SK-N-SH treated with all-trans-retinoic acid at 6 μM for 48 hours (cell line): Measurements from ENCODE around the gene SLC2A13.

Experiments used
- ATAC-seq: fragments of 200-7000 bp; cut with Tn5 transposase; 3 replicates; pipeline ENCODE4 v1.9.1; 2020; ENCODE audit warnings: mild to moderate bottlenecking, moderate library complexity
- BACH2 ChIP-seq: fragments of 250-450 bp; sonication (Bioruptor Pico); IDR thresholded peaks from 2 replicates; pipeline ENCODE4 v1.9.0; 2021; ENCODE audit warnings: mild to moderate bottlenecking, borderline replicate concordance
- CREB5 ChIP-seq: fragments of 250-450 bp; sonication (Bioruptor Pico); IDR thresholded peaks from 2 replicates; pipeline ENCODE4 v1.5.1; 2020; ENCODE audit warnings: low read depth, mild to moderate bottlenecking, moderate library complexity
- CSDC2 ChIP-seq: fragments of 250-450 bp; sonication (Bioruptor Pico); IDR thresholded peaks from 2 replicates; pipeline ENCODE4 v1.5.0; 2020; ENCODE audit warnings: mild to moderate bottlenecking, moderate library complexity
- CSRNP3 ChIP-seq: fragments of 250-450 bp; sonication (Bioruptor Pico); IDR thresholded peaks from 2 replicates; pipeline ENCODE4 v1.5.1; 2021; ENCODE audit warnings: mild to moderate bottlenecking, moderate library complexity
- ESRRG ChIP-seq: fragments of 250-450 bp; sonication (Bioruptor Pico); IDR thresholded peaks from 2 replicates; pipeline ENCODE4 v1.6.1; 2021; ENCODE audit warnings: mild to moderate bottlenecking
- GLIS3 ChIP-seq: fragments of 250-450 bp; sonication (Bioruptor Pico); IDR thresholded peaks from 2 replicates; pipeline ENCODE4 v1.5.0; 2020; ENCODE audit warnings: mild to moderate bottlenecking, moderate library complexity
- ISL1 ChIP-seq: fragments of 250-450 bp; sonication (Bioruptor Pico); IDR thresholded peaks from 2 replicates; pipeline ENCODE4 v2.1.2; 2022; ENCODE audit warnings: mild to moderate bottlenecking, moderate library complexity
- OSR1 ChIP-seq: fragments of 250-450 bp; sonication (Bioruptor Pico); IDR thresholded peaks from 2 replicates; pipeline ENCODE4 v1.8.0; 2022; ENCODE audit warnings: moderate library complexity, mild to moderate bottlenecking, inconsistent platforms
- PATZ1 ChIP-seq: fragments of 250-450 bp; sonication (Bioruptor Pico); IDR thresholded peaks from 2 replicates; pipeline ENCODE4 v1.8.0; 2020; ENCODE audit warnings: mild to moderate bottlenecking, moderate library complexity, borderline replicate concordance
- POU6F1 ChIP-seq: fragments of 250-450 bp; sonication (Bioruptor Pico); IDR thresholded peaks from 2 replicates; pipeline ENCODE4 v1.8.0; 2021; ENCODE audit warnings: low read depth, mild to moderate bottlenecking, moderate library complexity, borderline replicate concordance
- RARB ChIP-seq: fragments of 250-450 bp; sonication (Bioruptor Pico); IDR thresholded peaks from 2 replicates; pipeline ENCODE4 v1.8.0; 2021; ENCODE audit warnings: mild to moderate bottlenecking, moderate library complexity
- SNAI2 ChIP-seq: fragments of 250-450 bp; sonication (Bioruptor Pico); IDR thresholded peaks from 2 replicates; pipeline ENCODE4 v1.5.0; 2020; ENCODE audit warnings: mild to moderate bottlenecking, moderate library complexity
- TCF4 ChIP-seq: fragments of 250-450 bp; sonication (Bioruptor Pico); IDR thresholded peaks from 2 replicates; pipeline ENCODE4 v1.8.0; 2021; ENCODE audit warnings: mild to moderate bottlenecking, moderate library complexity, borderline replicate concordance
- TOX ChIP-seq: fragments of 250-450 bp; sonication (Bioruptor Pico); IDR thresholded peaks from 2 replicates; pipeline ENCODE4 v1.8.0; 2021; ENCODE audit warnings: mild to moderate bottlenecking, moderate library complexity, borderline replicate concordance
- TSHZ2 ChIP-seq: fragments of 250-450 bp; sonication (Bioruptor Pico); IDR thresholded peaks from 2 replicates; pipeline ENCODE4 v1.5.0; 2020; ENCODE audit warnings: mild to moderate bottlenecking, moderate library complexity
- ZC3H10 ChIP-seq: fragments of 250-450 bp; sonication (Bioruptor Pico); IDR thresholded peaks from 2 replicates; pipeline ENCODE4 v1.5.1; 2021; ENCODE audit warnings: mild to moderate bottlenecking, moderate library complexity
- ZFP3 ChIP-seq: fragments of 250-450 bp; sonication (Bioruptor Pico); IDR thresholded peaks from 2 replicates; pipeline ENCODE4 v1.5.0; 2020; ENCODE audit warnings: mild to moderate bottlenecking, moderate library complexity
- ZFP30 ChIP-seq: fragments of 450-650 bp; formaldehyde crosslinking; IDR thresholded peaks from 2 replicates; pipeline ENCODE4 v1.5.0; 2022; ENCODE audit warnings: mild to moderate bottlenecking, moderate library complexity
- ZNF565 ChIP-seq: fragments of 450-650 bp; formaldehyde crosslinking; conservative IDR thresholded peaks from 2 replicates; pipeline ENCODE4 v1.5.0; 2020; ENCODE audit warnings: low read depth, mild to moderate bottlenecking, moderate library complexity
- ZNF70 ChIP-seq: fragments of 450-650 bp; formaldehyde crosslinking; IDR thresholded peaks from 2 replicates; pipeline ENCODE4 v1.5.0; 2020; ENCODE audit warnings: mild to moderate bottlenecking, moderate library complexity

Gene SLC2A13

GRCh38 chr12:40153432-40153831, 47.6 kb upstream of the SLC2A13 start:
- TF ChIP-seq TCF4 (CRISPR knock-in tag) (no peak), BACH2 (no peak), ESRRG (no peak), CSDC2 (CRISPR knock-in tag) (no peak), TOX (CRISPR knock-in tag) (no peak), SNAI2 (no peak), ISL1 (CRISPR knock-in tag) (no peak), ZFP30 (CRISPR knock-in tag) (no peak)
- no peak for ATAC-seq

GRCh38 chr12:40152783-40153383, 47.0 kb upstream of the SLC2A13 start:
- peak; percentile 66; the same call in 2 of the 3 replicates for ATAC-seq
- no peak for TF ChIP-seq ZNF565
- no peak for TF ChIP-seq TSHZ2
- TF ChIP-seq ZC3H10 (CRISPR knock-in tag) = no peak
- no peak for TF ChIP-seq CSRNP3 (CRISPR knock-in tag)
- no peak for TF ChIP-seq PATZ1 (CRISPR knock-in tag)
- no peak for TF ChIP-seq GLIS3 (CRISPR knock-in tag)
- TF ChIP-seq ZFP30 (CRISPR knock-in tag) = no peak
- no peak for TF ChIP-seq CREB5 (CRISPR knock-in tag)

- TF ChIP-seq RARB (CRISPR knock-in tag) (no peak), CREB5 (CRISPR knock-in tag) (no peak), PATZ1 (CRISPR knock-in tag) (no peak), ZNF70 (CRISPR knock-in tag) (no peak), ZFP30 (CRISPR knock-in tag) (no peak), TCF4 (CRISPR knock-in tag) (no peak), ZC3H10 (CRISPR knock-in tag) (no peak), SNAI2 (no peak), OSR1 (CRISPR knock-in tag) (no peak), ISL1 (CRISPR knock-in tag) (no peak), TSHZ2 (no peak), POU6F1 (no peak), ZFP3 (CRISPR knock-in tag) (no peak), CSDC2 (CRISPR knock-in tag) (no peak)
- TF ChIP-seq, all 23 proteins: peak for 0
- no peak for ATAC-seq
Observed at GRCh38 chr12:40149673-40150260, 43.9 kb upstream of the SLC2A13 start.
